A172 (cell line): Measurements from ENCODE around the gene CDHR4. TPM values are rescaled to one million over a fixed set of nuclear protein-coding genes. Genes with fewer than 3 reads are reported as not detected.

Experiments
- total RNA-seq: library from RNA; depleted of rRNA; stranded (reverse); fragments of >200 nt; shearing (Covaris generic); gene quantifications from 2 replicates; pipeline ENCODE4 v1.2.3, GENCODE V29; 2014; rRNA removed

Gene CDHR4
- total RNA-seq, 1 experiment from 2014 or later, result not detected

Other genes with a start within 250 kb of the CDHR4 start
- gene BSN, start 245.4 kb downstream of the CDHR4 start, total RNA-seq, result 0.10 and 0.12 TPM in 2 replicates
- gene APEH, start 125.5 kb downstream of the CDHR4 start, total RNA-seq, result 120 and 144 TPM in 2 replicates
- 0.72 and 2.0 TPM in 2 replicates for gene MST1, start 110.4 kb downstream of the CDHR4 start, total RNA-seq
- gene RNF123, start 110.3 kb downstream of the CDHR4 start, total RNA-seq, result 17.3 and 55.0 TPM in 2 replicates
- 0.41 and 1.0 TPM in 2 replicates for gene AMIGO3, start 80.2 kb downstream of the CDHR4 start, total RNA-seq
- 25.6 and 27.3 TPM in 2 replicates for gene GMPPB, start 75.9 kb downstream of the CDHR4 start, total RNA-seq
- gene IP6K1, start 13.3 kb downstream of the CDHR4 start, total RNA-seq, result 26.6 and 31.0 TPM in 2 replicates
- gene INKA1, start 3.4 kb upstream of the CDHR4 start, total RNA-seq, result 2.8 and 6.4 TPM in 2 replicates
- 13.1 and 19.7 TPM in 2 replicates for gene UBA7, start 14.1 kb upstream of the CDHR4 start, total RNA-seq
- gene TRAIP, start 56.7 kb upstream of the CDHR4 start, total RNA-seq, result 12.8 and 16.1 TPM in 2 replicates
- gene CAMKV, start 70.0 kb upstream of the CDHR4 start, total RNA-seq, result not detected in 2 replicates
- 1.1 and 1.9 TPM in 2 replicates for gene MST1R, start 104.0 kb upstream of the CDHR4 start, total RNA-seq
- 11.0 and 12.0 TPM in 2 replicates for gene MON1A, start 129.9 kb upstream of the CDHR4 start, total RNA-seq
- 31.8 and 36.6 TPM in 2 replicates for gene RBM6, start 140.3 kb upstream of the CDHR4 start, total RNA-seq